Fibroblast of skin of back (primary cell): ENCODE data around the gene FILIP1.

Experiments used
- DNase-seq: peaks from one replicate; pipeline ENCODE4 v3.0.0-alpha.2; 2013

FILIP1 gene

GRCh38 chr6:75494290-75494689 is 690 bp upstream of the FILIP1 start:
- no peak for DNase-seq

DNA sequence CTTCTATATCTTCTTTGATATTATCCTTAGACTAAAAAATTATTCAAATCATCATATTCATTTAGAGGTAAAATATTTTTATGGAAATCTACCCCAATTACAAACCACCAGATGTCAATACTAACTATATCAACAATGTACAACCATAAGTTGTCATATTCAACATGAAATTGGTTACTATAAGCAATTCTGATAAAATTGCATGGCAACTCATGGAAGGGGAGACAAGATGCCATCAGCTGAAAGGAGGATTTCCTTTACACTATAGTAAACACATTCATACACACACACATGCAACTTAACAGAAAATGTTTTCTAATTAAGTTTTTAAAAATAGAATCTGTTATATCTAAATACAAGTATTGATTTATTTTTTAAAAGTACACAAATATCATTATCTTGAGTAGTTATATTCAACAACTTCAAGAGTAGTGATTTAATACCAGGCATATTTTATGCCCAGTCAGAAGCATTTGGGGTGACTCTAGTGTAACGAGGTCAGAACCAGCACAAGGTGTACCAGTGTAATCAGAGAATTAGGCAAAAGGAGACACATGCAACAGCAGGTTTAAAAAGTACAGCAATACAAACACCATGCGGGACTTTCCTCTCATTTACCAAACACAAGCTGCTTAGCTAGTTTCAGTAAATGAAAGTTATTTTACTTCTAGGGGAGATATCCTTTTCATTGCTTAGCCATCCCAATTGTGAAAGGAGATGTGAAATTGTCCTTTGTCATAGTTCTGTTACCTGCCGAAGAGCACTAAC is 1.0 kb downstream of the FILIP1 start:
- DNase-seq: no peak

DNA sequence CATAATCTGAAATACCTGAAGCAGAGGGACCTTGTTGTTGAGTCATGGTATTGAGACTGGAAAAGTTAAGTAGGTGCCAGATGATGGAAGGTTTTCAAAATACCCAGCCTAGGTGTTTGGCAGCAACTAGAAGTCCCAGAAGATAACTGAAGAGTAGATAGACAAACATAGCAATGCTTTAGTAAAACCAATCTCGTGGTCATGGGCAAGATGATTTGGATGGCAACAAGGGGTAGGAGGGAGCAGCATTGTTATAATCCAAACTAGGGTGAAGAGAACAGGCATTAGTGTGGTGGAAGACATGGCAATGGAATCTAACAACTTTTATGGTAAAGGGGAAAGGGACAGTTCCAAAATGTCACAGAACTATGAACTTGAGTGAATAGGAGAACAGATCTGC is 2.3 kb downstream of the FILIP1 start:
- no peak for DNase-seq

- DNase-seq: no peak
These were observed 2.9 kb downstream of the FILIP1 start for GRCh38 chr6:75490706-75491105.

GRCh38 chr6:75489025-75489424 is 4.6 kb downstream of the FILIP1 start:
- peak; percentile 63 for DNase-seq

DNA sequence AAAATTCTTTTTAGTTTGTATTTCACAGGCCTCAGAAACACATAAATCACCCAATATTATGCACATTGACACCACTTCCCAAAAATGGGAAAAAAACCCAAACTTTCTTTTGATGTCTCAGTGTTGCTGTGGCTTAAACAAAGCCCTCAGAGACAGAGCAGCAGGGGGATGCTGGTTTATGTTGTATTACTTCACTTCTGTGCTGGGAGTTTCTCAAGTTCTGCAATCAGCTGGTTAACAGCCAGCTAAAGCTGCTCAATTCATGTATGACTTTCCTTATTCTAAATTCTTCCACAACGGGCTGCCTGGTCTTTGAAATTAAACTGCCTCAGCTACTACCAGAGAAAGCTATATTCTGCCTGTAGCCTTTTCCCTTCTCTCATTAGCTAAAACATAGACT is 5.6 kb downstream of the FILIP1 start:
- DNase-seq: peak; percentile 13

DNA sequence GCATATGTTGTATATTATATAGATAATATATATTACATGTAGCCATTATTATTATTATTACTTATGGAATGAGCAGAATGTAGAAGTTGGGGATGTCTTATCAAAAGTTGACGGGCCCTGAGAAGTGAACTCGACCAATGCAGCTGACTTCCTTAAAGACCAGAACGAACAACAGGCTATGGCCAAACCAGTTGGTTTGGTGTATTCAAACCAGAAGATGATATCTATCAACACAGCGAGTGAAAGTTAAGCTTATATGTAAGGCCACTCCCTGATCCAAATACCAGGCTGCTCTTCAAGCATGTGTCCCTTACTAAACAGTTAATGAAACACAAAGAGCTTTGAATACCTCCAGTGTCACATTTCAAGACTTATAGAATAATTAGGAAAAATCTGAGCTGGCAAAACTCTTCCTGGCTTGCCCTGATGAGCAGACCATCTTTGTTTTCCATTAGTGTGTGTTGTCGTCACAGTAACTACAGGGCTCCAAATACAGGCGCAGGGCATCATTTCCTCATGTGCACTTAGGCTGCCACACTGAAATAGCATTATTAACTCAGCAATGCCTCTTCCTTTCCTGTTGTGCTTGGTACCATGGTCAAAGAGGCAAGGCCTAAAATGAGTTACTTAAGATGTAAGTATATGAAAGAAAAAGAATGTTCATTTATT is 6.6 kb downstream of the FILIP1 start:
- DNase-seq: no peak

- DNase-seq: no peak
These were observed 9.1 kb downstream of the FILIP1 start for GRCh38 chr6:75484535-75484934.

DNA sequence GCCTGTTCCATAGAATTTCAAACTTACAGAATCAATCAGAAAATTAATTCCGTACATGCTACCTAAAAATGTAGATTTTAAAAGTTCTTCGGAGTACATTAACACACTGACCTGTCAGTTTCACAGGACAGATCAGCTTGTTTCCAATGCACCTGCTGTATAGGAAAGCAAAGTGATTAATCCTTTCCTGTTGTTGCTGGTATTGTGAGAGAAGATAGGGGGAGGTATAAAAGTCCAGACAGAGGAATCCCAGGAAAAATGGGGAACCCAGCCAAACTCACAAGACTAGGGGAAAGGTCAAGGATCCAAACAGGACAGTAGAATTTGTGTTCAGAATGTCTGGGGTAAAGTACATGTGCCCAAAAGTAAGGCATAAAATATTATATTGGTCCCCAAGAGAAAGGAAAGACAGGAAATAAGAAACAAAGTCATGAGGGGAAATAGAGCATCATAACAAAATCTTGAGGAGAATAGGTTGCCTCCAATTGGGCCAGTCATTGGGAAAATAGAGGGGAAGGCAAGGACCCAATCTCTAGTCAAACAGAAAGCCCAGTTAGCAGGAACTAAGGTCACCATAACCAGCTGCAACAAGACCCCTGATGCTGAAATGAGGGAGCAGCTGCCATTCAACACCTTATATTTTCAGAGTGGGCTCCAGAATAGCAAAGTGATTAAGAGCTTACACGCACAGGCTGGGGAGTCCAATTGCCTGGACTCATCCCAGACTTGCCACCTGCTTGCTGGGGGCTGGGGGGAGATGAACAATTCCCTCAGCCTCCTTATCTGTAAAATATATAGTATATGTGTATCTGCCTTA is 10.3 kb downstream of the FILIP1 start:
- DNase-seq: no peak

DNA sequence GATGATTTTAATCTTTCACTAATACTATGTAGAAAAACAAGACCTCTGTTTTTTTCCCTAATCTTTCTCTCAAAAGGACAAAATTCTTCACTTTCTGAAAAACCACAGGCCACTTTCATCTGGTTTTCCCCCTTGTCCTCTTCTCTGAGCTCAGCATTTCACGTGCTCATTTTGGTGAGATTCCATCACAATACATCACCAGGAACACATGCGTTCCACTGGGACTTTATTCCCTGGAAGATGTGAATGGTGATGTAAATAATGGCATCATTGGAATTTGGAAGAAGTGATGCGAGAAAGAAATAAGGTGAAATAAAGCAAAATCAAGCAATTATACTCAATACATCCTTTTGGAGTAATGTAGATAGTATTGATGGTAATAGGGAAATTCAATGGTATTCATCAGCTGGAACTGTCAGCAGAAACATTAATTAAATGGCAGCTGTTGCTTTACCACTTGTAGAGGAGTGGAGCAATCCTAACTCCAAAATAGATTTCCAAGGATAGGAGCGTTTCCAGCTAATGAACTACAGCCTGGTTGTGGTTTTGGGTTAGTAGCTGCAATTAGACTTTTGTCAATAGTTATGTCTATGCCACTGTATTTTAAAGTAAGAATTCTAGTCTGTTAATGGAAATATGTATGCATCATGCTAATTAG is 11.5 kb downstream of the FILIP1 start:
- peak; percentile 79 for DNase-seq

DNA sequence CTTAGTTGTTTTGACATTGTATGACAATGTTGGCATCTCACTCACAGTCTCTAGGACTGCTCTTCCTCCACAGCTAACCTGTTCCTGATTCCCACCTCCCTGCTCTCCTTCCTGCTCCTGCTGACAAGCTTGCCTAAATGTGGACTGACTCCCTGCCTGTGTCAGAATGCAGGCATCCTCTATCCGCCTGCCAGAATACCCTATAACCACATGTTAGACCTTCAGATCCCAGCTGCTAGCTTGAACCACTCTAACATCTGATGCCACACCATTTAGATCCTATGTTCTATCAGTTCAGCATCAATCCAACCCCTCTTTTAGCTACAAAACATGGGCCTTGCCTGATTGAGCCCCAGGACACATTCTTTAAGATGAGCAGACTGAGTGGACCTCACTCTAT is 12.2 kb downstream of the FILIP1 start:
- peak; percentile 15 for DNase-seq

- DNase-seq: peak; percentile 42
These were observed 13.2 kb downstream of the FILIP1 start for GRCh38 chr6:75480425-75480824.

GRCh38 chr6:75479712-75480111 is 13.9 kb downstream of the FILIP1 start:
- no peak for DNase-seq

GRCh38 chr6:75478929-75479328 is 14.7 kb downstream of the FILIP1 start:
- no peak for DNase-seq

- DNase-seq: no peak
These were observed 20.7 kb downstream of the FILIP1 start for GRCh38 chr6:75472885-75473284.

- no peak for DNase-seq
These were observed 25.6 kb downstream of the FILIP1 start for GRCh38 chr6:75467966-75468365.

DNA sequence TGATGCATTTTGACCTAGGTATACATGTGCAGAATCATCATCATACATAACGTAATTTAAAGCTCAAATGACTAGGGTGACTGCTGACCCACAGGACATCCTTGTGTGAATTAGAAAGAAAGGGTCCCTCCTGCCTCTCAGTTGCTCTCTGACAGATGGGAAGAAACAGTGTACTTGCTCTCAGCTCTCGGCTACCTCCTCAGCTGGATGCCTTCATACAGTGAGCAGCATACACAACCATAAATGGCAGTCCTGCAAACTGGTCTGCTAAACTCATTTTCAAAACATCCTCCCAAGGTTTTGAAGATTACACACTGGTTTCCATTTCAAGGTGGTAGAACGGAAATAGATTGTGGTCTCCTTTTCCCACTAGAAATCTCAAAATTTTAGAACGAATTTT is 26.3 kb downstream of the FILIP1 start:
- DNase-seq: no peak

GRCh38 chr6:75466636-75467035 is 27.0 kb downstream of the FILIP1 start:
- no peak for DNase-seq

- DNase-seq: no peak
These were observed 29.7 kb downstream of the FILIP1 start for GRCh38 chr6:75463908-75464307.

- DNase-seq: no peak
These were observed 30.5 kb downstream of the FILIP1 start for GRCh38 chr6:75463061-75463460.

- peak; percentile 25 for DNase-seq
These were observed 32.9 kb downstream of the FILIP1 start for GRCh38 chr6:75460681-75461080.

DNA sequence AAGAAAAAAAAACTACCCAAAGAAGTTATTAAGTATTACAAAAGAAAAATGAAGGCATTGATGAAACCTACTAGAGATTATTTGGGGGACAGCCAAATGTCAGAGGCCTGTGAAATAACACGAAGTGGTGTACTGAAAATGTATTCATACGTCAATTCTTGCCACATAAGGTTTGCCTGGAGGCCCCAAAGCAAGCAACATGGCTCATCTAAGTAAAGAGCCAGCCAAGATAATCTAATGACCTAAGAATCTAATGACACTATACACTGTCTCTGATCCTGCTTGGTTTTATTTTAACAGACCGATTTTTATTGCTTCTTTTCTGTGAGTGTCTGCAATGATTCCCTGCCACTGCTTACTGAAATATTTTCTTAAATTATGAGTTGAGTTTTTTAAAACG is 34.7 kb downstream of the FILIP1 start:
- peak; percentile 53 for DNase-seq

DNA sequence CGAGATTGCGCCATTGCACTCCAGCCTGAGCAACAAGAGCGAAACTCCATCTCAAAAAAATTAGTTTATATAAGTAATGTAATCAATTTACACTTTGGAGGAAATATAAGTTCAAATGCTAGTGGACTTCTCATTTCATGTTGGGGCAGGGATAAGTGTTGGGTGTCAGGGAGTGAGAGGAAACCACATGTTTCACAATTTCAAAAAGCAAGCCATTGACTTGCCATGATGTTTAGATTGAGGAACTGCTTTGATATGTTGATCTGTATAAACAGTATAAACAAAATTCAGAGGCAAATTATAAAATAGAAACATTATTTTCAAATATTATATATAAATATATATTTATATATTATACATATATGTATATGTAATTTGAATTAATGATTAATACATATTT is 42.7 kb downstream of the FILIP1 start:
- DNase-seq: no peak
